B cell (primary cell): ENCODE data around the gene FAM174C. TPM values are rescaled to one million over a fixed set of nuclear protein-coding genes. Genes with fewer than 3 reads are reported as not detected.
A peak's percentile ranks its signal among the peaks of the same experiment; 100 is the strongest.

Source experiments
- ATAC-seq: fragments of 200-7000 bp; cut with Tn5 transposase; one replicate; pipeline ENCODE4 v1.10.0; 2021; ENCODE audit warnings: low read depth, mild to moderate bottlenecking, moderate number of reproducible peaks, moderate library complexity
- CTCF ChIA-PET: fragments of 350-600 bp; sonication (Branson Sonifier 250); formaldehyde crosslinking; loops from one replicate; lab custom pipeline; 2021; ENCODE audit warnings: antibody characterized with exemption, inconsistent platforms; lab: Charles Lee
- POLR2A ChIA-PET: fragments of 350-600 bp; sonication (Branson Sonifier 250); formaldehyde crosslinking; loops from one replicate; lab custom pipeline; 2021; ENCODE audit warnings: antibody characterized with exemption; lab: Charles Lee
- DNase-seq: peaks from one replicate; pipeline ENCODE4 v3.0.0; 2013
- H2AFZ ChIP-seq: 2 replicates; pipeline ENCODE4 v1.6.1; 2012; ENCODE audit warnings: mild to moderate bottlenecking, low read depth, low read length; ENCODE audit not compliant: insufficient read depth, poor library complexity, severe bottlenecking
- H3K27ac ChIP-seq, 2 donors: 1 replicate in 1 of 2; 2 replicates in 1 of 2; pipeline ENCODE4 v1.5.1; 2012 to 2013; ENCODE audit warnings: low read length in 2 of 2, mild to moderate bottlenecking in 2 of 2, moderate library complexity in 1 of 2
- H3K27me3 ChIP-seq, 4 experiments: fragments of 200-600 bp in 1 of 4; sonication (generic) in 1 of 4; replicated peaks in 1 of 4; 1 replicate in 2 of 4; 2 replicates in 2 of 4; pipeline versions ENCODE4 v1.6.1 to v1.7.0; 2013 to 2016; ENCODE audit warnings: low read length in 3 of 4, mild to moderate bottlenecking in 2 of 4, mixed read lengths in 1 of 4, moderate library complexity in 1 of 4; ENCODE audit not compliant: insufficient read depth in 4 of 4, control insufficient read depth in 3 of 4; ENCODE audit errors: control extremely low read depth in 1 of 4
- H3K36me3 ChIP-seq, 2 experiments: replicated peaks in 1 of 2; 1 replicate in 1 of 2; 2 replicates in 1 of 2; pipeline versions ENCODE4 v1.6.1 to v1.7.1; 2013; ENCODE audit warnings: low read length in 1 of 2; ENCODE audit not compliant: insufficient read depth in 2 of 2, control insufficient read depth in 1 of 2; ENCODE audit errors: control extremely low read depth in 1 of 2, extremely low read depth in 1 of 2
- H3K4me1 ChIP-seq, 2 donors: fragments of 200-600 bp in 1 of 2; sonication (generic) in 1 of 2; 1 replicate in 1 of 2; 2 replicates in 1 of 2; pipeline versions ENCODE4 v1.5.1 to v1.6.1; 2013 to 2017; ENCODE audit warnings: low read length in 2 of 2; ENCODE audit not compliant: control insufficient read depth in 2 of 2, insufficient read depth in 2 of 2
- H3K4me2 ChIP-seq: replicated peaks from 2 replicates; pipeline ENCODE3; 2012; ENCODE audit warnings: mild to moderate bottlenecking, low read depth, low read length; ENCODE audit not compliant: poor library complexity, severe bottlenecking
- H3K4me3 ChIP-seq, 5 experiments: fragments of 200-600 bp in 1 of 5; sonication (generic) in 1 of 5; 1 replicate in 3 of 5; 2 replicates in 2 of 5; pipeline versions ENCODE4 v1.5.1 to v1.7.0; 2011 to 2016; ENCODE audit warnings: low read length in 4 of 5, mild to moderate bottlenecking in 4 of 5, low read depth in 2 of 5, control low read depth in 1 of 5, moderate library complexity in 1 of 5; ENCODE audit not compliant: insufficient read depth in 1 of 5; ENCODE audit errors: control extremely low read depth in 1 of 5, extremely low read depth in 1 of 5
- H3K79me2 ChIP-seq: fragments of 200-600 bp; sonication (generic); one replicate; pipeline ENCODE4 v1.6.0; 2016; ENCODE audit warnings: low read length; ENCODE audit not compliant: control insufficient read depth, insufficient read depth
- H3K9ac ChIP-seq: fragments of 200-600 bp; sonication (generic); 2 replicates; pipeline ENCODE4 v1.6.1; 2017; ENCODE audit warnings: mild to moderate bottlenecking, low read length, moderate library complexity
- H3K9me3 ChIP-seq, 3 donors: one replicate each; pipeline versions ENCODE4 v1.6.1 to v1.7.1; 2013; ENCODE audit warnings: low read length in 2 of 3; ENCODE audit not compliant: control insufficient read depth in 2 of 3, insufficient read depth in 1 of 3; ENCODE audit errors: control extremely low read depth in 1 of 3
- H4K20me1 ChIP-seq: 2 replicates; pipeline ENCODE4 v1.6.0; 2012; ENCODE audit warnings: mild to moderate bottlenecking, low read length; ENCODE audit not compliant: insufficient read depth, control insufficient read depth, poor library complexity, severe bottlenecking
- H3K27ac Mint-ChIP-seq: one replicate; pipeline ENCODE4 v1.8.0; 2021; ENCODE audit warnings: mixed read lengths
- H3K27me3 Mint-ChIP-seq: one replicate; pipeline ENCODE4 v1.8.0; 2021; ENCODE audit warnings: mixed read lengths
- H3K4me1 Mint-ChIP-seq: one replicate; pipeline ENCODE4 v1.8.0; 2021; ENCODE audit warnings: mixed read lengths
- H3K4me3 Mint-ChIP-seq: one replicate; pipeline ENCODE4 v1.8.0; 2021; ENCODE audit warnings: mixed read lengths
- H3K9me3 Mint-ChIP-seq: one replicate; pipeline ENCODE4 v1.8.0; 2022; ENCODE audit warnings: mixed read lengths; ENCODE audit not compliant: insufficient read depth
- CTCF ChIP-seq: fragments of 200-600 bp; IDR thresholded peaks from one replicate; pipeline ENCODE4 v1.8.0; 2022; ENCODE audit warnings: antibody characterized with exemption, mild to moderate bottlenecking
- EZH2 ChIP-seq: IDR thresholded peaks from 2 replicates; pipeline ENCODE4 v1.6.1; 2012; ENCODE audit warnings: borderline replicate concordance, low read depth, mild to moderate bottlenecking, moderate library complexity, low read length; ENCODE audit not compliant: insufficient read depth, poor library complexity, severe bottlenecking
- WGBS: methylation state at CpG from one replicate; pipeline ENCODE4 v1.1.5; 2013; ENCODE audit warnings: missing lambda C conversion rate; ENCODE audit not compliant: insufficient coverage; 5-methylcytosine and 5-hydroxymethylcytosine counted together
- intact Hi-C: fragments of 100-400 bp; cut with micrococcal nuclease; formaldehyde crosslinking; loops from one replicate; pipeline ENCODE4 v1.10.0; 2022
- polyA plus RNA-seq: library from polyadenylated mRNA; depleted of rRNA; stranded (reverse); fragments of >200 nt; gene quantifications from 2 replicates; pipeline ENCODE4 v1.2.3, GENCODE V29; 2012
- total RNA-seq, 2 donors: library from RNA; stranded (reverse); fragments of 120-200 nt in 1 of 2; gene quantifications; 1 replicate in 1 of 2; 2 replicates in 1 of 2; pipeline versions ENCODE4 v1.2.3 to v1.2.4, GENCODE V29; 2013 to 2022

FAM174C gene
- total and polyA plus RNA-seq, 2 donors (not counting 1 experiment from before 2014, with no cell fraction given), result 41.1 to 70.6 TPM

GRCh38 chr19:1292419-1293151 lies 17.3 kb downstream of the FAM174C start:
- H3K4me3 ChIP-seq, result no peak overlapping the region
- ChIA-PET CTCF (interaction anchor here (0.9 kb wide), 1 partner anchor 13 kb away, joined by 4 read pairs; no protein-coding TSS in a partner anchor), POLR2A (no interaction called here)
- H3K27me3 Mint-ChIP-seq, result peaks cover 26% of the 10 kb centered on the region
- H3K36me3 ChIP-seq, result no peaks in the 10 kb centered on the region
- H3K4me2 ChIP-seq, result peak overlapping the region; percentile 44
- 81% methylated on average over 17 of the region's 17 CpGs for WGBS
- peaks cover 0 to 6% (median 0%) of the 10 kb centered on the region in 3 donors for H3K9me3 ChIP-seq
- H2AFZ ChIP-seq, result no peak overlapping the region
- H3K27ac ChIP-seq, result no peak overlapping the region
- peaks cover 8% of the 10 kb centered on the region for H3K4me1 Mint-ChIP-seq
- H3K27ac Mint-ChIP-seq, result peak overlapping the region; percentile 3
- H3K9me3 Mint-ChIP-seq, result no peaks in the 10 kb centered on the region
- no peaks in the 10 kb centered on the region for H4K20me1 ChIP-seq
- TF ChIP-seq EZH2 (no peak), CTCF (no peak)
- intact Hi-C loops, result no loop called here
- ATAC-seq, result no peak
- H3K9ac ChIP-seq, result no peak overlapping the region
- H3K79me2 ChIP-seq, result no peaks in the 10 kb centered on the region
- peaks cover 0 to 77% (median 20%) of the 10 kb centered on the region in 4 experiments for H3K27me3 ChIP-seq
- no peak overlapping the region for H3K4me3 Mint-ChIP-seq
- DNase-seq, result no peak
- H3K4me1 ChIP-seq, result peaks cover 13 to 25% of the 10 kb centered on the region in 2 donors
